ENCODE measurements around the gene PF4V1. TPM values are rescaled to one million over a fixed set of nuclear protein-coding genes. Genes with fewer than 3 reads are reported as not detected.

Gene PF4V1
- total RNA-seq, 2 experiments from 2014 or later = not detected

DNA sequence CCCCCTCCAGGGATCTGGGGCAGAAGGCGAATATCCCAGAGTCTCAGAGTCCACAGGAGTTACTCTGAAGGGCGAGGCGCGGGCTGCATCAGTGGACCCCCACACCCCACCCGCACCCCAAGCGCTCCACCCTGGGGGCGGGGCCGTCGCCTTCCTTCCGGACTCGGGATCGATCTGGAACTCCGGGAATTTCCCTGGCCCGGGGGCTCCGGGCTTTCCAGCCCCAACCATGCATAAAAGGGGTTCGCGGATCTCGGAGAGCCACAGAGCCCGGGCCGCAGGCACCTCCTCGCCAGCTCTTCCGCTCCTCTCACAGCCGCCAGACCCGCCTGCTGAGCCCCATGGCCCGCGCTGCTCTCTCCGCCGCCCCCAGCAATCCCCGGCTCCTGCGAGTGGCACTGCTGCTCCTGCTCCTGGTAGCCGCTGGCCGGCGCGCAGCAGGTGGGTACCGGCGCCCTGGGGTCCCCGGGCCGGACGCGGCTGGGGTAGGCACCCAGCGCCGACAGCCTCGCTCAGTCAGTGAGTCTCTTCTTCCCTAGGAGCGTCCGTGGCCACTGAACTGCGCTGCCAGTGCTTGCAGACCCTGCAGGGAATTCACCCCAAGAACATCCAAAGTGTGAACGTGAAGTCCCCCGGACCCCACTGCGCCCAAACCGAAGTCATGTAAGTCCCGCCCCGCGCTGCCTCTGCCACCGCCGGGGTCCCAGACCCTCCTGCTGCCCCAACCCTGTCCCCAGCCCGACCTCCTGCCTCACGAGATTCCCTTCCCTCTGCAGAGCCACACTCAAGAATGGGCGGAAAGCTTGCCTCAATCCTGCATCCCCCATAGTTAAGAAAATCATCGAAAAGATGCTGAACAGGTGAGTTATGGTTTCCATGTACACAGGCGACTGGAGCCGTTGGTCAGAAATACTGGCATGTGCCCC is 16.3 kb downstream of the PF4V1 start, which contains the start of gene CXCL1:
TSS of gene CXCL1 (plus strand) at position 264 of the 926 bp plus-strand sequence. CDS start at position 342, 78 bp downstream.
- DNase-seq (peak; percentile 31), ATAC-seq (ENCODE audit: low read depth) (no peak)
- Mint-ChIP-seq H3K4me3 (no peak within 1 kb of the TSS), H3K27ac (no peak within 1 kb of the TSS), H3K27me3 (peaks cover 16% of the 10 kb centered on the region), H3K36me3 (no peaks in the 10 kb centered on the region), H3K9me3 (no peaks in the 10 kb centered on the region), H3K4me1 (no peaks in the 10 kb centered on the region)
- POLR2A ChIA-PET = no interaction called here

DNA sequence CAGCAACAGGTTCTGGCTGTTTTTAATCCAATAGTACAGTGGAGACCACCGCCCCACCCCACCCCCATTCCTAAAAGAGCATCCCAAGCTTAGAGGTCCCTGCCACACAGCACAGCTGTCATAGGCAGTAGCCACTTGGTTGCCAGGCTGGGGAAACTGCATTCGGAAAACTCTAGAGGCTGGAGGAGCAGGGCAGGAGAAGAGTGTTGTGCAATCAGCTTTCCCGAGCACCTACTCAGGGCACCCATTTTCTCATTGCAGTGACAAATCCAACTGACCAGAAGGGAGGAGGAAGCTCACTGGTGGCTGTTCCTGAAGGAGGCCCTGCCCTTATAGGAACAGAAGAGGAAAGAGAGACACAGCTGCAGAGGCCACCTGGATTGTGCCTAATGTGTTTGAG is 17.2 kb downstream of the PF4V1 start:
- H3K4me1 Mint-ChIP-seq = no peaks in the 10 kb centered on the region
- no peak for ATAC-seq (ENCODE audit: low read depth)
- no peak overlapping the region for H3K4me3 Mint-ChIP-seq
- H3K9me3 Mint-ChIP-seq = no peaks in the 10 kb centered on the region
- POLR2A ChIA-PET = no interaction called here
- no peak overlapping the region for H3K27ac Mint-ChIP-seq
- DNase-seq = no peak
- no peaks in the 10 kb centered on the region for H3K36me3 Mint-ChIP-seq
- H3K27me3 Mint-ChIP-seq = peaks cover 16% of the 10 kb centered on the region

DNA sequence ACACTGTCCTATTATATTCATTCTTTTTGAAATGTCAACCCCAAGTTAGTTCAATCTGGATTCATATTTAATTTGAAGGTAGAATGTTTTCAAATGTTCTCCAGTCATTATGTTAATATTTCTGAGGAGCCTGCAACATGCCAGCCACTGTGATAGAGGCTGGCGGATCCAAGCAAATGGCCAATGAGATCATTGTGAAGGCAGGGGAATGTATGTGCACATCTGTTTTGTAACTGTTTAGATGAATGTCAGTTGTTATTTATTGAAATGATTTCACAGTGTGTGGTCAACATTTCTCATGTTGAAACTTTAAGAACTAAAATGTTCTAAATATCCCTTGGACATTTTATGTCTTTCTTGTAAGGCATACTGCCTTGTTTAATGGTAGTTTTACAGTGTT is 17.7 kb downstream of the PF4V1 start:
- Mint-ChIP-seq H3K9me3 (no peaks in the 10 kb centered on the region), H3K36me3 (no peaks in the 10 kb centered on the region), H3K4me1 (no peaks in the 10 kb centered on the region), H3K27ac (no peak overlapping the region), H3K27me3 (peaks cover 16% of the 10 kb centered on the region), H3K4me3 (no peak overlapping the region)
- DNase-seq = no peak
- no peak for ATAC-seq (ENCODE audit: low read depth)
- POLR2A ChIA-PET = no interaction called here

DNA sequence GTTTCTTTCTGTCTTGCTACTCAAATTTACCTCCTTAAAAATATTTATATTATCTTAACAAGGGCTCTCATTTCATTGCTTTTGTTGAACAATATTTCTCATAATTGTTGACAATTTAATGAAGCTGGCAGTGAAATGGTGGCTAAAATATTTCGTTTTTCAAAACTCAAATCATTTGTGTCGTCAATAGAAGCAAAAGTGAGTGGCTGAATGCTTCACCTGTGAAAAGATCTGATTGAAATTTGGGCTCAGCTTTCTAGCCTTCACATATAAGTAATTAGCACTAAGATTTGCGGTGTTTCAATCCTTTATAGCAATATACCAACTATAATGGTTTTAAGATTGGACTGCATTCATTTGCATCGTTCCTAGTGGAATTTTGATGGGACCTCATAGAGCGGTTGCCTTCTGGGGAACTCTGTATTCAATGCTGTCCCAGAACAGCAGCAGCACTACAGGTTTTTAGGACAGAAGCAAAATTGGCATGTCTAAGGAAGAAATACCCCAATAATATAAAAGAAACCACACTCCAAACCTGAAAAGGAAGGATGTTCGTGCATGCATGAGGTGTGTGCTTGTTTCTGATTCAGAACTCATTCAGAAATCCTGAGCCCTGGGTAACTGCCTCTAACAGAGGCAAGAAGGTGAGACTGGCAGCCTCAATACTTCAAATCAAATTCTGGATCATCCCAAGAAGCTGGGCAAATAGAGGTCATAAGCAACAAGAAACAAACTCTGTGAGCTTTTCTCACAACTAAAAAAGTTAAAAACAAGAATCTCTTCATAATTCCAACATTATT is 18.6 kb downstream of the PF4V1 start:
- peaks cover 16% of the 10 kb centered on the region for H3K27me3 Mint-ChIP-seq
- H3K4me3 Mint-ChIP-seq = no peak overlapping the region
- H3K27ac Mint-ChIP-seq = no peak overlapping the region
- POLR2A ChIA-PET = no interaction called here
- no peaks in the 10 kb centered on the region for H3K4me1 Mint-ChIP-seq
- DNase-seq (no peak), ATAC-seq (ENCODE audit: low read depth) (no peak)
- H3K9me3 Mint-ChIP-seq = no peaks in the 10 kb centered on the region
- no peaks in the 10 kb centered on the region for H3K36me3 Mint-ChIP-seq

DNA sequence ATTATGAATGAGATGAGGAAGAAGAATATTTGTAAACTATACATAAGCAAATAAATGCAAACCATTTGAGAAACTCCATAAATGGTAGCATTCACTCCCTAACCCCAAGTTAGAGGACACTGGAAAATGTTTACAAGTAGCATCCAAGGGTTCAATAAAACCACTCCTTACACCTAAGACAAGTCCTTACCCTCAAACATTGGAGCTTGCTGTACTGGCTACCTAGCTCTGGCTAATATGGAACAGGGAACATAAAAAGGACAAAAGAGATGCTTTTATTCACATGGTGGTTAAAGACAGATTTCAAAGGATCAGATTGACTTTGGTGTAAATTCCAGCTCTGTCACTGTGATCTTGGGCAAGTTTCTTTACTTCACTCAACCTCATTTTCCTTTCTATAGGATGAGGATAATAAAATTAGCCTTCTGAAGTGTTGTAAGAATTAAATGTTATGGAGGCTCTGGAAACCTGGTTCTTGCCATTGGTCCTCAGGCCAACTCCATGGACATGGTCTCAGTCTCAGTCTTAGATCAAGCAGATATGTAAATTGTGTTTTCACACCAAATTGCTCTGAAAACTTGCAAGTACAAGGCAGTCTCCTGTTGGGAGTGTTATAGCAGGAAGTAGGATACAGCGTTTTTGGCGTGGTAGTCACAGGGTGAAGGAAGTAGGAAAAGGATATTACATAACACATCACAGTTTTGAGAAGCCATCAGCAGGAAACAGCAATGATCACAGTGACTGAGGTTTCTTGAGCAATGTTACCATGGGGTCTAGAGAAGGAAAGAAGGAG is 19.4 kb downstream of the PF4V1 start:
- no peak for DNase-seq
- no peak overlapping the region for H3K4me3 Mint-ChIP-seq
- no peaks in the 10 kb centered on the region for H3K4me1 Mint-ChIP-seq
- no peak for ATAC-seq (ENCODE audit: low read depth)
- no peaks in the 10 kb centered on the region for H3K9me3 Mint-ChIP-seq
- H3K27me3 Mint-ChIP-seq = peaks cover 16% of the 10 kb centered on the region
- H3K36me3 Mint-ChIP-seq = no peaks in the 10 kb centered on the region
- POLR2A ChIA-PET = no interaction called here
- no peak overlapping the region for H3K27ac Mint-ChIP-seq

DNA sequence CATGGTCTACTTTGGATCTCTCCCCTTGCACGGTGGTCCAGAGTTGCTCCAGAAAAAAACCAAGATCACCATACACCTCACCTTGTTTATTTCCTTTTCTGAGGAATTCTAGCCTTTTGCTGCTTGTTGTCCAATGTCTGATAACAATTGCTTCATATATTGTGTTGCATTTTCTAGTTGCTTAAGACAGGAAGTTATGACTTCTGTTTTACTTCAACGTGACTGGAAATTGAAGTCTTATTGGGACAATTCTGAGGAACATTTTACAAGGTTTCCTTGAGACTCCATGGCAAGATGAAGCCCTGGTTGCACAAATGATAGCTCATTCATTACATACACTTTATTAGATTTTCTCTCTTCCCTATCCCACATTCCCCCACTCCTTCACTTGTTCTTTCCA is 21.3 kb downstream of the PF4V1 start:
- Mint-ChIP-seq H3K4me3 (no peak overlapping the region), H3K9me3 (no peaks in the 10 kb centered on the region), H3K27me3 (peaks cover 6% of the 10 kb centered on the region), H3K4me1 (no peaks in the 10 kb centered on the region), H3K27ac (no peak overlapping the region), H3K36me3 (no peaks in the 10 kb centered on the region)
- no peak for ATAC-seq (ENCODE audit: low read depth)
- POLR2A ChIA-PET = no interaction called here
- DNase-seq = no peak

DNA sequence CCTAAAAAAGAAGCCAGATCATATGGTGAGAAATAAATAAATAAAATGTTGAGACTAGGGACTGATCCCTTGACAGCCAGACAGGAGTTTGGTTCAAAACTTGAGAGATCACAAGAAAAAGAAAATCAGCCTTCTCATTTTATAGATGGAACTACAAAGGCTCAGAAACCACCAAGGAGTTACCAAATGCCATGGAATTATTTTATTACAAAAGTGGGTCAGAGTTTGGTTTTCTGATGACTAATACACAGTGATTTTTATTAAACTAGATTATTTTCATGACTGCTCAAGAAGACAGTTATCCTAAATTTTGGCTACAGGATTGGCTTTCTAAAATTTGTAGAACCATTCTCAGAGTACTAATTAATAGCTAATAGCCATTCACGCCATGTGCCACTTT is 22.3 kb downstream of the PF4V1 start:
- Mint-ChIP-seq H3K9me3 (peaks cover under 1% of the 10 kb centered on the region), H3K27ac (no peak overlapping the region), H3K36me3 (no peaks in the 10 kb centered on the region), H3K27me3 (peaks cover 2% of the 10 kb centered on the region), H3K4me3 (no peak overlapping the region), H3K4me1 (no peaks in the 10 kb centered on the region)
- POLR2A ChIA-PET = no interaction called here
- no peak for DNase-seq
- no peak for ATAC-seq (ENCODE audit: low read depth)

DNA sequence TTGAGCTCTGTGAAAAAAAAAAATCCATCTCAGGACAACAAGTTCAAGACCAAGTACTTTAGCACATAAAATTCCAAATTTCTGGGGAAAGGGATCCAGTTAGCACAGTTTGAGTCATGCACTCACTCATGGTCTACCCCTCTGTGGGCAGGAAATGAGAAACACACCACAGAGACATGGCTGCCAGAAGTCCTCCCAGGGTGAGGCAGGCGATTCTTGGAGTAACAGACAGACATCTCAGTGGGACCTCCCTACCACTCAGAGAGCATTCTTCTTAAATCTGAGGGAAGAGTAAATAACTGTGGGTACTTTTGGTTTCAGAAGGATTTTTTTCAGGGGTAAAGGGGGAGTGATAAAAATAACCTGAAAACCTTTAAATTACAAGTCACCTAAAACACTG is 30.2 kb downstream of the PF4V1 start:
- POLR2A ChIA-PET = no interaction called here
- H3K9me3 Mint-ChIP-seq = peaks cover 2% of the 10 kb centered on the region

DNA sequence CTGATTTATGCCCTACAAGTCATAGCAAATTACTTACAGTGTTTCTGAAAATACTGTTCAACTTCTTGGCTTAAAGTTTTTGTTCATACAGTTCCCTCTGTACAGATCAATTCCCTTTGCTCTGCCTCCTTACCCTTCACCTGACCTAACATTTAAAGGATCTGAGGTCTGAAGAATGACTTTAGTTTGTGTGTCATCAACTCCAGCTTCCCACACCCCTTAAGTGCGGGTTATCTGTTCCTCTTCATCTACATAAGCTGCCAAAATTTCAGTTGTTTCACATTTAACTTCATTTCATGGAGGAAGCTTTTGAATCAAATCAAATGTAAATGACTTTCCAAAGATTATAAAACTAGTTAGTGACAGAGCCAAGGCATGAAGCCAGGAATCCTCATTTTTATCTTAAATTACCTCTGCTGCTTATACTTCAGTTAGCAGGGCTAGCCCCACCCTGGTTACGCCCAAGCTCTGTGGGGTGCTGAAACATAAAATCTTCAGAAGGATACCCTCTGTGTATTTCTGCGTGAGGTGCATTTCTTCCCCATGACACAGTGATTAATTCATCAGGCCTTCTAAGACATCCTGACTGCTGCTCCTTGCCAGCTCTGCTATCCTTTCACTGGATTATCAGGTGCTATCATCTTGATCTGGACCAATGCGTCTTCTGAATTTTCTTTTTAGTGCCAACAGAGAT is 32.6 kb downstream of the PF4V1 start:
- H3K27ac Mint-ChIP-seq = no peak overlapping the region
- no peak overlapping the region for H3K4me3 Mint-ChIP-seq
- H3K9me3 Mint-ChIP-seq = no peaks in the 10 kb centered on the region
- ATAC-seq (ENCODE audit: low read depth) (no peak), DNase-seq (no peak)
- peaks cover 1% of the 10 kb centered on the region for H3K4me1 Mint-ChIP-seq
- H3K27me3 Mint-ChIP-seq = no peaks in the 10 kb centered on the region
- POLR2A ChIA-PET = no interaction called here
- no peaks in the 10 kb centered on the region for H3K36me3 Mint-ChIP-seq

More for the DNA sequence above, 30.2 kb downstream of the PF4V1 start:
- Mint-ChIP-seq H3K4me1 (peaks cover 1% of the 10 kb centered on the region), H3K4me3 (no peak overlapping the region), H3K27me3 (peaks cover 2% of the 10 kb centered on the region), H3K27ac (no peak overlapping the region), H3K36me3 (no peaks in the 10 kb centered on the region)
- ATAC-seq (ENCODE audit: low read depth) (no peak), DNase-seq (no peak)

DNA sequence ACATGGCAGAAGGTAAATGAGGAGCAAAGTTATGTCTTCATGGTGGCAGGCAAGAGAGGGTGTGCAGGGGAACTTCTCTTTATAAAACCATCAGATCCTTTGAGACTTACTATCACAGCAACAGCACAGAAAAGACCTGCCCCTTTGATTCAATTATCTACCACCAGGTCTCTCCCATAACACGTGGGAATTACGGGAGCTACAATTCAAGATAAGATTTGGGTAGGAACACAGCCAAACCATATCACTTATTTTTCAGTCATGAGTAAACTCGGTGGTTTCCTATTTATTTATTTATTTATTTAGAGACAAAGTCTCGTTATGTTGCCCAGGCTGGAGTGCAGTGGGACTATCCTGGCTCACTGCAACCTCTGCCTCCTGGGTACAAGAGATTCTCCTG is 38.2 kb downstream of the PF4V1 start:
- H3K36me3 Mint-ChIP-seq = no peaks in the 10 kb centered on the region
- H3K9me3 Mint-ChIP-seq = no peaks in the 10 kb centered on the region
- H3K27me3 Mint-ChIP-seq = no peaks in the 10 kb centered on the region
- ATAC-seq (ENCODE audit: low read depth) = no peak
- POLR2A ChIA-PET = no interaction called here
- H3K27ac Mint-ChIP-seq = no peak overlapping the region
- H3K4me3 Mint-ChIP-seq = no peak overlapping the region
- no peak for DNase-seq
- no peaks in the 10 kb centered on the region for H3K4me1 Mint-ChIP-seq

DNA sequence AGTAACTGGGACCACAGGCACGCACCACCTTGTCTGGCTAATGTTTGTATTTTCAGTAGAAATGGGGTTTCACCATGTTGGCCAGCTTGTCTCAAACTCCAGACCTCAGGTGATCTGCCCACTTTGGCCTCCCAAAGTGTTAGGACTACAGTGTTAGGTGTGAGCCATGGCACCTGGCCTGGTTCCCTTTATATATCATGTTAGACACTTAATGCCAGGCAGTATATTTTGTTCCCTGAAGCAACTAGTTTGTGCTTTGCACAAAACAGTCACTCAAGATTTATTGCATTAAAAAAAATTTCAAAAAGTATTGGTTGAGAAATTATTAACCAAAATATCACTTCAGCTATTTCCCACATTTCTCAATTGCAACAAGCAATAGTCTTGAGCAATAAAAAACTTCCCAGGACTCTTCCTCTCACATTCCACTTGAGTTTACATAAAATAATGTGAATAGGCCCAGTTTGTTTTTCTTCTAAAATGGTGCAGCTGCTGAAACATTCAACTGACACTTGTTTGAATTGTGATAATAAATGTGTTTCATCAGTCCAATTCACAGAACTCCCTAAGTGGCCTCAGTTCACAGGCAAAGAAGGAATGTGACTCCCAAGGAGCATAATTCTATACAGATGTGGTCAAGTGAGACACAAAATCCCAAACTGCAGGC is 38.8 kb downstream of the PF4V1 start:
- Mint-ChIP-seq H3K36me3 (no peaks in the 10 kb centered on the region), H3K4me3 (no peak overlapping the region), H3K4me1 (no peaks in the 10 kb centered on the region), H3K9me3 (no peaks in the 10 kb centered on the region), H3K27me3 (no peaks in the 10 kb centered on the region), H3K27ac (no peak overlapping the region)
- POLR2A ChIA-PET = no interaction called here
- DNase-seq = no peak
- ATAC-seq (ENCODE audit: low read depth) = no peak

DNA sequence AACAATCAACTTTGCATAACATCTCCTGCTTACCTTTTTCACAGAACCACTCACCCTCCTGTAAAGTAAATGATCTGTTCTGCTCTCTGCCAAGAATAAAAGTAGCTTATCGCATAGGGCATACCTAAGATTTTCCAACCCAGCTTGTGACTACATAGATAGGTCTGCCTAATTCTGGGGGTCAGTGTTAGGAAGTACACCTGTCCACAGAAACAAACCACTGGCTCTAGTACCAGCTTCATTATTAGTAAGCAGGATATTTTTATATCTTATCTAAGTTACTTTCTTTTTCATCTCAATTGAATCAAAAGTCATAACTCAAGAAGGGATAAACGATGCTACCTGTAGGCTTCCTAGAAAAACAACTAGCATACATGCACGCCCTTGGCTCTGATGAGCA is 39.9 kb downstream of the PF4V1 start:
- Mint-ChIP-seq H3K36me3 (no peaks in the 10 kb centered on the region), H3K4me3 (no peak overlapping the region), H3K4me1 (no peaks in the 10 kb centered on the region), H3K27ac (no peak overlapping the region), H3K9me3 (no peaks in the 10 kb centered on the region), H3K27me3 (no peaks in the 10 kb centered on the region)
- no peak for DNase-seq
- ATAC-seq (ENCODE audit: low read depth) = no peak
- POLR2A ChIA-PET = no interaction called here

All from activated naive CD8-positive, alpha-beta T cell treated with anti-CD3 and anti-CD28 coated beads, Interleukin-2, amount 10 ng/mL, durations not matched to agents 7 days and 5 days (primary cell).